GM23248 (cell line): ENCODE data around the gene PCDHA8.

Source experiments
- EZH2 ChIP-seq: fragments of 200-600 bp; sonication (generic); IDR thresholded peaks from 2 replicates; pipeline ENCODE4 v1.6.1; 2018; ENCODE audit warnings: antibody characterized with exemption, mild to moderate bottlenecking; ENCODE audit not compliant: insufficient read depth, poor library complexity, severe bottlenecking
- EZH2phosphoT487 ChIP-seq: fragments of 200-600 bp; sonication (generic); IDR thresholded peaks from 2 replicates; pipeline ENCODE4 v1.6.1; 2018; ENCODE audit warnings: antibody characterized with exemption, moderate library complexity, mild to moderate bottlenecking, low read depth; ENCODE audit not compliant: insufficient read depth

- TF ChIP-seq EZH2phosphoT487 = no peak
- TF ChIP-seq EZH2 = no peak
Observed at GRCh38 chr5:140875085-140876065, 34.4 kb downstream of the PCDHA8 start, which contains the start of gene PCDHA12.
